HG03025 (cell line): ENCODE data around the gene TRIML2.

Source experiments
- ATAC-seq: cut with Tn5 transposase; IDR thresholded peaks from one replicate; pipeline ENCODE4 v1.9.1; 2021; ENCODE audit warnings: mild to moderate bottlenecking, moderate library complexity; ENCODE audit not compliant: unreplicated experiment, low FRiP score

TRIML2 gene

GRCh38 chr4:188109157-188109755 is at the start of gene TRIML2:
Gene TRIML2, minus strand, starts transcription at chr4:188109603. Its CDS starts 4,235 bp downstream, at chr4:188105368.
- no peak for ATAC-seq

- ATAC-seq, result no peak
Measured at GRCh38 chr4:188158336-188158735, 48.9 kb upstream of the TRIML2 start.

GRCh38 chr4:188154668-188155405 is 45.4 kb upstream of the TRIML2 start:
- no peak for ATAC-seq

GRCh38 chr4:188147776-188148175 is 38.4 kb upstream of the TRIML2 start:
- ATAC-seq, result no peak

- no peak for ATAC-seq
Measured at GRCh38 chr4:188147176-188147575, 37.8 kb upstream of the TRIML2 start.

GRCh38 chr4:188146618-188147017 is 37.2 kb upstream of the TRIML2 start:
- ATAC-seq, result no peak

GRCh38 chr4:188145601-188146000 is 36.2 kb upstream of the TRIML2 start:
- ATAC-seq, result no peak

- no peak for ATAC-seq
Measured at GRCh38 chr4:188143731-188144130, 34.3 kb upstream of the TRIML2 start.

- ATAC-seq, result no peak
Measured at GRCh38 chr4:188139671-188140070, 30.3 kb upstream of the TRIML2 start.

GRCh38 chr4:188139141-188139540 is 29.7 kb upstream of the TRIML2 start, which contains the start of gene TRIML1:
Gene TRIML1, plus strand, starts transcription at chr4:188139441. Its CDS starts 118 bp downstream, at chr4:188139559.
- no peak for ATAC-seq

- ATAC-seq, result no peak
Measured at GRCh38 chr4:188138227-188138626, 28.8 kb upstream of the TRIML2 start.

GRCh38 chr4:188132232-188132631 is 22.8 kb upstream of the TRIML2 start:
- no peak for ATAC-seq

GRCh38 chr4:188130355-188130754 is 21.0 kb upstream of the TRIML2 start:
- no peak for ATAC-seq

GRCh38 chr4:188127214-188127874 is 17.9 kb upstream of the TRIML2 start:
- ATAC-seq, result no peak

- ATAC-seq, result no peak
Measured at GRCh38 chr4:188121530-188121929, 12.1 kb upstream of the TRIML2 start.

- no peak for ATAC-seq
Measured at GRCh38 chr4:188117631-188118324, 8.4 kb upstream of the TRIML2 start.

- ATAC-seq, result no peak
Measured at GRCh38 chr4:188113156-188113555, 3.8 kb upstream of the TRIML2 start.

GRCh38 chr4:188111955-188112354 is 2.6 kb upstream of the TRIML2 start:
- ATAC-seq, result no peak

GRCh38 chr4:188110741-188111471 is 1.5 kb upstream of the TRIML2 start:
- no peak for ATAC-seq

- ATAC-seq, result no peak
Measured at GRCh38 chr4:188110036-188110435, 633 bp upstream of the TRIML2 start.
